NOMO-1 (cell line): Measurements from ENCODE around the gene G2E3.
"Not testable (repeated sequence)": the region's sequence is repeated elsewhere in the genome, so short reads cannot be mapped to it uniquely, and the experiment has no call there.

Experiments
- DNase-seq, 2 experiments: peaks; one replicate each; lab custom pipeline; 2025; ENCODE audit not compliant: unreplicated experiment in 2 of 2; lab: John Stamatoyannopoulos, UW

The G2E3 gene

DNA sequence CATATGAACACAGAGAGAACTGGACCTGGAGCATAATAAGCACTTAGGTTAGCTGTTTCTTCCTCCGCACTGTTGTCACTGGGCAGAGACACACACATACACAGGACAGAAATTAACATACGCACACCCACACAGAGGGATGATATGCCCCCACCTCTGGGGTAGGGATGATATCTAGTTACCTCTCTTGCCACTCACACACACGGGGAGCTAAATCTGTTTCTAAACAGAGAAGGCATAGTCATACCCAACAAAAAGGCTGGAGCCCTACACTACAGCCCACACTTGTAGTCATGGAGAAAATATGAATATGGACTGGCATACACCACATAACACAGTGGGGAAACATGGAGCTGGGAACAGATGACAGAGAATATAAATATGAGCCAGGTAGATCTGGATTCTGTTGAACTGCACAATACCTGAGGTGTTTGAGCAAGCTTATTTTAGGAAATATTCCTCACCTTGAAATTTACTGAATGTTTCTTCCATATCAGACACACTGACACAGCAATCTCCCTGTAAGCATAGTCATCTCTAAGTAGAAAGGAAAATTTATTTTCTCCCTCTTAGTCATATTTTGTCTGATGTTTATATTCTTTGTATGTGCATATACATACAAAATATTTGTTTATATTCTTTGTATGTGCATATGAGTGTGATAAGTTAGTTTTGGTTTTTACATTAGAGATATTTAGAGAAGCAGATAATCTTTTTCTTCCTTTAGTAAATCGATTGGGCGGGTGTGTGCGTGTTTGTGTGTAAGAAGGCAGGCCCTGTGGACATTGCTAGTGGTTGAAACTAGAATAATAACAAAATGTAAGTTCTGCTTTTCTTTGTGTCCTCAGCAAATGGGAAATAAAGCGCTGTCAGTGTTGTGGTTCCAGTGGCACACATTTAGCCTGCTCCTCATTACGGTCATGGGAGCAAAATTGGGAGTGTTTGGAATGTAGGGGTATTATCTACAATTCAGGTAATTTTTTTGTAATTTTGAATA, 42.3 kb downstream of the G2E3 start:
- peak; percentile 37 to 51 for DNase-seq

- DNase-seq, result no peak
Observed at GRCh38 chr14:30603402-30603801, 44.4 kb downstream of the G2E3 start.

DNA sequence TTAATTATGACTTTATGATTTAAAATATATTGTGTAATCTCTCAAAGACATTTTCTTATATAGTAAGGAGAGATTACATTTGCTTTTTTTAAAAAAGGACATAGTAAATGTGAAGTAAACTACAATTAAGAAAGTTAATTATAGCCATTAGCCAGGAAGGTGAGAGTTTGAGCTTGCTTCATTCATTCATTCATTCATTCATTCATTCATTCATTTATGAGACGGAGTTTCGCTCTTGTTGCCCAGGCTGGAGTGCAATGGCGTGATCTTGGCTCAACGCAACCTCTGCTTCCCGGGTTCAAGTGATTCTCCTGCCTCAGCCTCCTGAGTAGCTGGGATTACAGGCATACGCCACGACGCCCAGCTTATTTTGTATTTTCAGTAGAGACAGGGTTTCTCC, 45.7 kb downstream of the G2E3 start:
- DNase-seq, result not testable (repeated sequence)

GRCh38 chr14:30607156-30607780, 48.3 kb downstream of the G2E3 start:
- DNase-seq, result no peak

- no peak for DNase-seq
Observed at GRCh38 chr14:30608533-30609006, 49.6 kb downstream of the G2E3 start.

DNA sequence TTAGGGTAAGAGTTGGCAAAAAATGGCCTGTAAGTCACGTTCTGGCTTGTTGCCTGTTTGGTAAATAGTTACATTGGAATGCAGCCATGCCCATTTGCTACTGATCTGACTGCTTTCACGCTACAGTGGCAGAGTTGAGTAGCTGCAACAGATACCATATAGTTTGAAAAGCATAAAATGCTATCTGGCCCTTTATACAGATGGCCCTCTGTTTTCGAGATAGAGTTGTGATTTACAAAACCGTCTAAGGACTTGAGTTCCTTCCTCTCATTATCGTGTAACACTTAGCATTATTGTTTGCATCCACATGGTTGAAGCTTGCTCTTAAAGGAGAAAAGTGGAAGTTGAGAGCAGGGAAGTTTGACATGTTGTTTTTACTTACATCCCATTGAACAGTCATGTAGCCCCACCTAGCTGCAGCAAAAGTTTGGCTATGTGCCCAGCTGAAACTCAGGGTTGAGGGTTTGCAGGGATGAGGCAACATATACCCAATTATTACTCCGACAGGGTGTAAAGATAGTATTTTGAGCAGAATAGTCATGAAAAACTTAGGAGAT, 51.9 kb downstream of the G2E3 start:
- DNase-seq, result peak; percentile 65 to 85

GRCh38 chr14:30614155-30614554, 55.2 kb downstream of the G2E3 start:
- no peak for DNase-seq

DNA sequence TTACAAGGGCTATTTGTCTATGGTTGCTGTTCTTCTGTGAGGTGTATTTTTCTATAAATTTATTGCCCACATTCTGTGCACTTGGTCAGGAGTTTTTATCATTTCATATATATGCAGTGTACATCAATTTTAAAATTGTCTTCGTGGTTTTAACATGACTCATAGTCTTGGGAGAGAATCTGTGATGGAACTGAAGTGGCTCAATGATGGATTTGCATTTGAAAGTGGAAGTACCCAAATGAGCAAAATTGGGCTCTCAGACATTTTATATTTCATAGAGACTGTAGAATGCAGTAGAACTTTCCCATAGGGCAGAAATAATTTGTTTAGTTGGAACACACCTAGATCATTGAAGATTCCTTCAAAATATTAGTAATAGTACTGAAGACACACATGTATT, 61.2 kb downstream of the G2E3 start:
- DNase-seq, result peak; percentile 61 to 87

DNA sequence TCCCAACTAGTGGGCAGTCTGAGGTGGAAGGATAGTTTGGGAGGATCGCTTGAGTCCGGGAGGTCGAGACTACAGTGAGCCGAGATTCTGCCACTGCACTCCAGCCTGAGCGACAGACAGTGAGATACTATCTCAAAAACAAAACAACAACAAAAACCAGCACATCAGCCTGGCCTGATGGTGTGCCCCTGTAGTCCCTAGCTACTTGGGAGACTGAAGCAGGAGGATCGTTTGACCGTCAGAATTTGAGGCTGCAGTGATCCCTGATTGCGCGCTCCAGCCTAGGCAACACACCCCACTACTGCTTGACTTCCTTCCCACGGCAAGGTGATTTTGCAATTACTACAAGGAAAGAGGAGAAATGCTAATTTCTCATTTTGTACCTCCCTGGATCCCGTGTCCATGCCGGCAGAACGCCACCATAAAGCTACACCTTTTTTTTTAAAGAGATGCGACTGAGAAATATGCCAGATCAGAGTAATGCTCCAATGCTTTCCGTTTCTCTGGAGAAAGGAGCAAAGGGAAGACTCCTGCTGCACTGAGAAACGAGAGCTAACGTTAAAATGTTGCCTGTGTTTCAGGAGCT, 62.5 kb downstream of the G2E3 start:
- DNase-seq, result peak; percentile 39 to 49

GRCh38 chr14:30621940-30622830, 63.2 kb downstream of the G2E3 start, which contains the start of gene SCFD1:
Gene SCFD1 (plus strand): TSS chr14:30622319. CDS start chr14:30622339, 20 bp downstream.
- peak; percentile 93 to 96 for DNase-seq

- no peak for DNase-seq
Observed at GRCh38 chr14:30623412-30624131, 64.6 kb downstream of the G2E3 start.

GRCh38 chr14:30624132-30624423, 65.1 kb downstream of the G2E3 start:
- no peak for DNase-seq

DNA sequence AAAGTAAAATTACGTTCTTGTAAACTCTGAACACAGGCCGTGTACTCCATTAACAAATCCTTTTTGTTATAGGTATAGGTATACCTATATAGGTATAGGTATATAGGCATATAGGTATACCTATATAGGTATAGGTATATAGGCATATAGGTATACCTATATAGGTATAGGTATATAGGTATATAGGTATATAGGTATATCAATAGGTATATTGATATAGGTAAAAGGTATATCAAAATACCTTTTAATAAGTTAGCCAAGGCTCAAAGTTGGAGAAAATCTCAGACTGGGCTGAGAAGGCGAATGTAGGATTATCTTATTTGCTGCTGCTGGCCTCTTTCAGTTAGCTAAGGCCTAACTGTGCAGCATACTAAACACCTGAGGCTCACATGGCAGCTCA, 66.6 kb downstream of the G2E3 start:
- no peak for DNase-seq

GRCh38 chr14:30629432-30629831, 70.5 kb downstream of the G2E3 start:
- DNase-seq, result not testable (repeated sequence)

- DNase-seq, result no peak
Observed at GRCh38 chr14:30630248-30630647, 71.3 kb downstream of the G2E3 start.

GRCh38 chr14:30632730-30633129, 73.8 kb downstream of the G2E3 start:
- DNase-seq, result no peak

DNA sequence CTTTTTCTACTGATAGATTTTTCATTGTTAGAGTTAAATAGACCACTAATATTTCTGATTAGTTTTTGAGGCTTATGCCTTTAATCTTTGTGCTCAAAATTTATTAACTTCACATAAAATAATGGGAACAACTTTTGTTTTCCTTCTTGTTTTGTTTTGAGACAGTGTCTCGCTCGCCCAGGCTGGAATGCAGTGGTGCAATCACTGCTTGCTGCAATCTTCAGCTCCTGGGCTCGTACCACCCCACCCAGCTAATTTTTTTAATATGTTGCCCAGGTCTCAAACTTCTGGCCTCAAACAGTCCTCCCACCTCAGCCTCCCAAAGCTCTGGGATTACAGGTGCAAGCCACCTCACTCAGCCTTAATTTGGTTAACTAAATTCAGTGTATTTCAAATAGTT, 80.0 kb downstream of the G2E3 start:
- no peak for DNase-seq

GRCh38 chr14:30641207-30641606, 82.2 kb downstream of the G2E3 start:
- no peak for DNase-seq

DNA sequence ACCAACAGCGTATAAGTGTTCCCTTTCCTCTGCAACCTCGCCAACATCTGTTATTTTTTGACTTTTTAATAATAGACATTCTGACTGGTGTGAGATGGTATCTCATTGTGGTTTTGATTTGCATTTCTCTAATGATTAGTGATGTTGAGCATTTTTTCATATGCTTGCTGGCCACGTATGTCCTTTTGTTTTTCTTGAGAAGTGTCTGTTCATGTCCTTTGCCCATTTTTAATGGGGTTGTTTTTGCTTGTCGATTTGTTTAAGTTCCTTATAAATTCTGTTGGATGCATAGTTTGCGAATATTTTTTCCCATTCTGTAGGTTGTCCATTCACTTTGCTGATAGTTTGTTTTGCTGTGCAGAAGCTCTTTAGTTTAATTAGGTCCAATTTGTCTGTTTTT, 85.5 kb downstream of the G2E3 start:
- DNase-seq, result not testable (repeated sequence)

DNA sequence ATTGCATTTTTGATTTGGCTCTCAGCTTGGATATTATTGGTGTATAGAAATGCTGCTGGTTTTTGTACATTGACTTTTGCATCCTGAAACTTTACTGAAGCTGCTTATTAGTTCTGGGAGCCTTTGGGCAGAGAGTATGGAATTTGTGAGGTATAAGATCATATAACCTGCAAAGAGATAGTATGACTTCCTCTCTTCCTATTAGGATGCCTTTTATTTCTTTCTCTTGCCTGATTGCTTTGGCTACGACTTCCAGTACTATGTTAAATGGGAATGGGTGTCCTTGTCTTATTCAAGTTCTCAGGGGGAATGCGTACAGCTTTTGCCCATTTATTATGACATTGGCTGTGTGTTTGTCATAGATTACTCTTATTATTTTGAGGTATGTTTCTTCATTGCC, 86.6 kb downstream of the G2E3 start:
- DNase-seq, result no peak
